ENCODE measurements around the gene GNAQ.

DNA sequence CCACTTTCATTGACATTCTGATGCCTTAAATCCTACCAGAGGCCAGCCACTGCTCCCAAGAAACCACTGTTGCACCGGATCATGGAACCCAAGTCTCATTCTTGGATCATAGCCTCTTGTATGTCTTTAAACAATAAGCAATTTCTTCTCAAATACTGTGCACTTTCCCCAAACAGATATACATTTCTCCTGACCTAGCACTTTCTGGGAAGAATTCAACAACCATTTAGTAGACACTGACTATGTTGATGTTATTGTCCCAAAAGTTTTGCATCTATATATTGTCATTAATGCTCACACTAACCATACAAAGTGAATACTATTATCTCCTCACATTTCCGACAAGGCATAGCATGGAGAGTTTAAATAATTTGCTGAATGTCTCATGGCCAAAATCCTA, 123.3 kb downstream of the GNAQ start:
- TF ChIP-seq, protein P1, sequence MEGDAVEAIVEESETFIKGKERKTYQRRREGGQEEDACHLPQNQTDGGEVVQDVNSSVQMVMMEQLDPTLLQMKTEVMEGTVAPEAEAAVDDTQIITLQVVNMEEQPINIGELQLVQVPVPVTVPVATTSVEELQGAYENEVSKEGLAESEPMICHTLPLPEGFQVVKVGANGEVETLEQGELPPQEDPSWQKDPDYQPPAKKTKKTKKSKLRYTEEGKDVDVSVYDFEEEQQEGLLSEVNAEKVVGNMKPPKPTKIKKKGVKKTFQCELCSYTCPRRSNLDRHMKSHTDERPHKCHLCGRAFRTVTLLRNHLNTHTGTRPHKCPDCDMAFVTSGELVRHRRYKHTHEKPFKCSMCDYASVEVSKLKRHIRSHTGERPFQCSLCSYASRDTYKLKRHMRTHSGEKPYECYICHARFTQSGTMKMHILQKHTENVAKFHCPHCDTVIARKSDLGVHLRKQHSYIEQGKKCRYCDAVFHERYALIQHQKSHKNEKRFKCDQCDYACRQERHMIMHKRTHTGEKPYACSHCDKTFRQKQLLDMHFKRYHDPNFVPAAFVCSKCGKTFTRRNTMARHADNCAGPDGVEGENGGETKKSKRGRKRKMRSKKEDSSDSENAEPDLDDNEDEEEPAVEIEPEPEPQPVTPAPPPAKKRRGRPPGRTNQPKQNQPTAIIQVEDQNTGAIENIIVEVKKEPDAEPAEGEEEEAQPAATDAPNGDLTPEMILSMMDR (IDR thresholded peaks at IDR 0.05 in 8 of 11, conservative IDR thresholded peaks at IDR 0.05 in 3 of 11) = no peak
- no peak for TF ChIP-seq POLR2AphosphoS5 (IDR thresholded peaks at IDR 0.05)
